ENCODE results near the gene ZFP90. TPM values are rescaled to one million over a fixed set of nuclear protein-coding genes. Genes with fewer than 3 reads are reported as not detected.

The ZFP90 gene
- total and polyA plus RNA-seq, 11 donors: 4.9 to 18.1 (median 11.0) TPM

DNA sequence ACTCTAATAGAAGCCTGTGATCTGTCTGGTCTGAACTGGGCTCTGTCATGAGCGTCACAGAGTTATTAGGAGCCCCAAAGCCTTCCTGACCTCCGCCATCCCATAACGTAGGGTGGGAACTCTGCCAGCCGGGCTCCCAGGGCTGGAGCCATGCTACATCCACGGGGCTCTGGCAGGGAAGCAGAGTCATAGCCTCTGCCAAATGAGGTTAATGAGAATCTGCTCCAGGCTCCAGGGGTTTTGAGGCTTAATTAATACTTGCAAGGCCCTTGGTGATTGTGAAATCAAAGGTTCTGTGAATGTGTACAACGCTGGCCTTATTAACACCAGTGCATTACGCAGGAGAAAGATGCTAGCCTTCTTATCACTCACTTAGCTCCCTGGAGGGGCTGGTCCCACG, 42.4 kb upstream of the ZFP90 start:
- Histone ChIP-seq H3K36me3 (no peaks in the 10 kb centered on the region), H3K4me1 (no peaks in the 10 kb centered on the region), H3K27ac (no peak overlapping the region), H3K27me3 (peaks cover 0 to 6% (median 0%) of the 10 kb centered on the region in 9 donors), H3K4me3 (no peak overlapping the region), H3K9me3 (no peaks in the 10 kb centered on the region)
- ATAC-seq: no peak
- 51 to 63% (median 60%) methylated on average over 7 to 8 of the region's 8 CpGs for WGBS, 4 donors
- DNase-seq: no peak
- intact Hi-C loops (cut with DNase I): no loop called here
- no peak for TF ChIP-seq POLR2A (IDR thresholded peaks at IDR 0.05)
- TF ChIP-seq, protein P1, sequence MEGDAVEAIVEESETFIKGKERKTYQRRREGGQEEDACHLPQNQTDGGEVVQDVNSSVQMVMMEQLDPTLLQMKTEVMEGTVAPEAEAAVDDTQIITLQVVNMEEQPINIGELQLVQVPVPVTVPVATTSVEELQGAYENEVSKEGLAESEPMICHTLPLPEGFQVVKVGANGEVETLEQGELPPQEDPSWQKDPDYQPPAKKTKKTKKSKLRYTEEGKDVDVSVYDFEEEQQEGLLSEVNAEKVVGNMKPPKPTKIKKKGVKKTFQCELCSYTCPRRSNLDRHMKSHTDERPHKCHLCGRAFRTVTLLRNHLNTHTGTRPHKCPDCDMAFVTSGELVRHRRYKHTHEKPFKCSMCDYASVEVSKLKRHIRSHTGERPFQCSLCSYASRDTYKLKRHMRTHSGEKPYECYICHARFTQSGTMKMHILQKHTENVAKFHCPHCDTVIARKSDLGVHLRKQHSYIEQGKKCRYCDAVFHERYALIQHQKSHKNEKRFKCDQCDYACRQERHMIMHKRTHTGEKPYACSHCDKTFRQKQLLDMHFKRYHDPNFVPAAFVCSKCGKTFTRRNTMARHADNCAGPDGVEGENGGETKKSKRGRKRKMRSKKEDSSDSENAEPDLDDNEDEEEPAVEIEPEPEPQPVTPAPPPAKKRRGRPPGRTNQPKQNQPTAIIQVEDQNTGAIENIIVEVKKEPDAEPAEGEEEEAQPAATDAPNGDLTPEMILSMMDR (IDR thresholded peaks at IDR 0.05): no peak

DNA sequence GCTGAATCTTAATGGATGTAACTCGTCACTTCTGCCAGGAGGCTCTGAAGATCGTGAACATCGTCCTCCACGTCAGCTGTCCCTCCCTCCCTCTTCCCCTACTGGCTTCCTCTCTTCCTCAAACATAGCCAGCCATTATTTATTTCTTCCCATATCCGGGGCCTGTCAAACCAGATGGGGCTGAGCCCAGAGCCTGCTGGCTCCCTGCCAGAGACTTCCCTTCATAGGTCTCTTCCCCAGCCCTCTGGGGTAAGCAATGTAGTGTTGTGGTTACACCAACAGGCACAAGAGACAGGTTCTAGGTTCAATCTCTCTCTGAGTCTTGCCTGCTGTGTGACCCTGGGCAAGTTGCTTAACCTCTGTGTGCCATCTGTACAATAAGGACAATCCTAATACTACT, 40.1 kb upstream of the ZFP90 start:
- intact Hi-C loops (cut with DNase I): no loop called here
- H3K9me3 ChIP-seq: no peaks in the 10 kb centered on the region
- DNase-seq (no peak), ATAC-seq (no peak)
- H3K36me3 ChIP-seq: no peaks in the 10 kb centered on the region
- H3K27me3 ChIP-seq: no peaks in the 10 kb centered on the region
- no peak overlapping the region for H3K27ac ChIP-seq
- H3K4me1 ChIP-seq: no peaks in the 10 kb centered on the region
- TF ChIP-seq, protein P1 (IDR thresholded peaks at IDR 0.05): no peak
- TF ChIP-seq POLR2A (IDR thresholded peaks at IDR 0.05): no peak
- 27 to 35% (median 32%) methylated on average over 5 of the region's 5 CpGs for WGBS, 4 donors
- no peak overlapping the region for H3K4me3 ChIP-seq

DNA sequence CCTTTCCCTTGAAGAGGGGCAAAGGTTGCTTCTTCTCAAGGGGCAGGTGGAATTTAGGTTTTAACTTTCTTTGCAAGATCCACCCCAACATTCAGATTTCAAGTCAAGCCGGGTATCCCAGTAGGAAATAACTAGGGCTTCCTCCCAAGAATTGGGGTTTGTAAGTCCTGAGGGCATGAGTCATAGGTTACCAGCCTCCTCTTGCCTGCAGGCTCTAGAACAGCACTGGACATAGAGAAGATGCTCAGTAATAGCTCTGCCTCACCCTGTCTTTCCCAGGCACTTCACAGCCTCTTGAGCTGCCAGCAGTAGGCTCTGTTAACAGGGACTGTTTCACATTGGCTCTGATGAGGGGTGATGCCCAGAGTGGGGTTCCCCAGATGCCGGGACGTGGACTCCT, 35.8 kb upstream of the ZFP90 start:
- Histone ChIP-seq H3K4me1 (no peaks in the 10 kb centered on the region), H3K4me3 (no peak overlapping the region), H3K9me3 (no peaks in the 10 kb centered on the region), H3K27me3 (no peaks in the 10 kb centered on the region), H3K27ac (no peak overlapping the region), H3K36me3 (no peaks in the 10 kb centered on the region)
- no peak for DNase-seq
- no peak for TF ChIP-seq POLR2A (IDR thresholded peaks at IDR 0.05)
- TF ChIP-seq, protein P1 (IDR thresholded peaks at IDR 0.05): no peak
- ATAC-seq: no peak
- intact Hi-C loops (cut with DNase I): loop anchor here in 1 of 10 donors (10.0 kb wide), 1 partner anchor 99 kb away; no protein-coding TSS in a partner anchor
- WGBS, 4 donors: 73 to 90% (median 80%) methylated on average over 3 of the region's 3 CpGs

DNA sequence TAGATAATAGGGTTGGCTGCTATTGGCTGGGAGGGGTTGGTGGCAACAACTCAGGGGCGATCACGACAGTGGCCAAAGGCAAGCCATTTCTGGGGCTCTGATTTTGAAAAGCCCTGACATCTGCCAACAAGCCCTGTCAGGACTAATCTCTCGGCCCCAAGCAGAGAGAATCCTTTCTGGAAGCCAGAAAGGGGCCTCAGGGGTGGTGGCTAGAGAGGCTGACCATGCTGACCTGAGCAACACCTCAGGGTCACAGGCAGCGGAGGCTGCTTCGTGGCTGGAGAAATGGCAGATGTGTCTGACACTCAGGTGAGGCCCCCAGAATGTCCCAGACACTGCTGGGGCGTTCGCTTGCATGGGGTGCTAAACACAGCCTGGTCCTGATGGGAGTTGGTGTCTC, 35.0 kb upstream of the ZFP90 start:
- intact Hi-C loops (cut with DNase I): loop anchor here in 1 of 10 donors (10.0 kb wide), 1 partner anchor 99 kb away; no protein-coding TSS in a partner anchor
- ATAC-seq (no peak), DNase-seq (no peak)
- no peaks in the 10 kb centered on the region for H3K27me3 ChIP-seq
- no peaks in the 10 kb centered on the region for H3K4me1 ChIP-seq
- H3K36me3 ChIP-seq: no peaks in the 10 kb centered on the region
- WGBS, 4 donors: 48 to 66% (median 65%) methylated on average over 7 of the region's 7 CpGs
- no peaks in the 10 kb centered on the region for H3K9me3 ChIP-seq
- no peak for TF ChIP-seq POLR2A (IDR thresholded peaks at IDR 0.05)
- TF ChIP-seq, protein P1 (IDR thresholded peaks at IDR 0.05): no peak
- H3K27ac ChIP-seq: no peak overlapping the region
- H3K4me3 ChIP-seq: no peak overlapping the region

Data from heart left ventricle (tissue), 16 donors.